ENCODE measurements around the gene PRKCE. TPM values are rescaled to one million over a fixed set of nuclear protein-coding genes. Genes with fewer than 3 reads are reported as not detected.

Gene PRKCE
- polyA plus RNA-seq, 3 donors, result 1.3 to 7.7 (median 2.3) TPM

DNA sequence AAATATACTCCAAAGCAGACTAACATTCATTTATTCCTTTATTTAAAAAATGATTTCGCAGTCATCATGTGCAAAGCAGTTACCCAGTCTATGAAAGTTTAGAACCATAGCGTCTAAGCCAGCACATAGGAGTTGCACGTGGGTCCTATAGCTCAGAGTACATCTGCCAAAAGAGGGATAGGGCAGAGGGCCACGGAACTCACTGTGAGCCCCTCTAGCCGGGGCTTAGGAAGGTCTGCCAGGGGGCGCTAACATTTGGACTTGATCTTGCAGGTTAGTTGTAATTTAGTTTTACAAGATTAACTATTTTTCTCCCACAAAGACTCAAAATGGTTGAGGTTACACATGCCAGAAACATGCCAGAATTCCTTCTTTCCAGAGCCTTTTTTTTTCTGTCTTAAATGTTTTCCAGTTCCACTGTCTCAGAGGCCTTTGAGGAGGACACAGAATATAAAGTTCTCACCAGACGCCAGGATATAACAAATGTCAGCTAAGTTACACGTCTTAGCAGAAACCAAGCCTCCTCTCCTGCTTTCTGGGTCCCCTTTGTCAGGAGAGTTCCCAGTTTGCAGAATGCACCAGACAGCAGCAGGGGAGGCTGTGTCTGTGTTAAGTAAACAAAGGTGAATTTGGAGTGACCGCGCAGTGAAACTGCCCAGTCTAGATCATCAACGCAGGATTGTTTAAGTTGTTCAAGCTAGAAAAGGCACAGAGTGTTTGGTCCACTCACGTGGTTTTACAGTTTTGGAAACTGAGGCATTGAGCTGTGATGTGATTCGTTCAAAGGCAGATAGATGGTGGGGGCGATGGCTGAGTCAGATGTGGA is 292.0 kb downstream of the PRKCE start:
- intact Hi-C loops (cut with micrococcal nuclease), result no loop called here
- H4K20me1 ChIP-seq (ENCODE audit: insufficient read depth, low read length), result peaks cover 10% of the 10 kb centered on the region
- Mint-ChIP-seq H3K27ac (peak overlapping the region in 1 of 7 donors; percentile 68), H3K9me3 (peaks cover 0 to 4% (median 0%) of the 10 kb centered on the region in 7 donors), H3K36me3 (peaks cover 10 to 13% of the 10 kb centered on the region in 2 donors), H3K4me1 (peaks cover 7% of the 10 kb centered on the region), H3K27me3 (ENCODE audit: low read depth in 3 of 3) (peaks cover 0 to 2% (median 0%) of the 10 kb centered on the region in 3 donors), H3K4me3 (no peak overlapping the region)
- no peaks in the 10 kb centered on the region for H3K27me3 ChIP-seq (ENCODE audit: control insufficient read depth in 2 of 2, insufficient read depth in 2 of 2, low read length in 2 of 2)
- H3K4me2 ChIP-seq (replicated peaks; ENCODE audit: extremely low read depth, low read length, poor library complexity, severe bottlenecking), result no peak overlapping the region
- no peaks in the 10 kb centered on the region for H3K79me2 ChIP-seq (ENCODE audit: insufficient read depth, low read length)
- DNase-seq, result no peak
- no peak overlapping the region for H3K9ac ChIP-seq (ENCODE audit: insufficient read depth, low read length, poor library complexity, severe bottlenecking)
- no peak overlapping the region for H3K4me3 ChIP-seq (replicated peaks in 1 of 3; ENCODE audit: low read depth in 2 of 3, low read length in 3 of 3)
- TF ChIP-seq, protein P1, sequence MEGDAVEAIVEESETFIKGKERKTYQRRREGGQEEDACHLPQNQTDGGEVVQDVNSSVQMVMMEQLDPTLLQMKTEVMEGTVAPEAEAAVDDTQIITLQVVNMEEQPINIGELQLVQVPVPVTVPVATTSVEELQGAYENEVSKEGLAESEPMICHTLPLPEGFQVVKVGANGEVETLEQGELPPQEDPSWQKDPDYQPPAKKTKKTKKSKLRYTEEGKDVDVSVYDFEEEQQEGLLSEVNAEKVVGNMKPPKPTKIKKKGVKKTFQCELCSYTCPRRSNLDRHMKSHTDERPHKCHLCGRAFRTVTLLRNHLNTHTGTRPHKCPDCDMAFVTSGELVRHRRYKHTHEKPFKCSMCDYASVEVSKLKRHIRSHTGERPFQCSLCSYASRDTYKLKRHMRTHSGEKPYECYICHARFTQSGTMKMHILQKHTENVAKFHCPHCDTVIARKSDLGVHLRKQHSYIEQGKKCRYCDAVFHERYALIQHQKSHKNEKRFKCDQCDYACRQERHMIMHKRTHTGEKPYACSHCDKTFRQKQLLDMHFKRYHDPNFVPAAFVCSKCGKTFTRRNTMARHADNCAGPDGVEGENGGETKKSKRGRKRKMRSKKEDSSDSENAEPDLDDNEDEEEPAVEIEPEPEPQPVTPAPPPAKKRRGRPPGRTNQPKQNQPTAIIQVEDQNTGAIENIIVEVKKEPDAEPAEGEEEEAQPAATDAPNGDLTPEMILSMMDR (IDR thresholded peaks at IDR 0.05), result no peak
- no peaks in the 10 kb centered on the region for H3K4me1 ChIP-seq (ENCODE audit: control insufficient read depth in 1 of 2, insufficient read depth in 2 of 2, low read length in 2 of 2)
- H3K36me3 ChIP-seq (replicated peaks in 1 of 2; ENCODE audit: control insufficient read depth in 1 of 2, insufficient read depth in 2 of 2, low read length in 2 of 2), result no peaks in the 10 kb centered on the region
- WGBS (ENCODE audit: insufficient coverage), result 99% methylated on average over 10 of the region's 14 CpGs
- H3K27ac ChIP-seq (ENCODE audit: low read depth in 1 of 2, low read length in 2 of 2), result no peak overlapping the region
- H2AFZ ChIP-seq (ENCODE audit: insufficient read depth, low read depth, low read length, poor library complexity, severe bottlenecking), result no peak overlapping the region
- no peaks in the 10 kb centered on the region for H3K9me3 ChIP-seq (replicated peaks in 1 of 2; ENCODE audit: control insufficient read depth in 1 of 2, insufficient read depth in 1 of 2, low read length in 2 of 2)

GRCh38 chr2:45944074-45944473 is 292.6 kb downstream of the PRKCE start:
- no peak overlapping the region for H3K4me2 ChIP-seq (replicated peaks; ENCODE audit: extremely low read depth, low read length, poor library complexity, severe bottlenecking)
- H3K79me2 ChIP-seq (ENCODE audit: insufficient read depth, low read length), result no peaks in the 10 kb centered on the region

More at GRCh38 chr2:45944074-45944473, 292.6 kb downstream of the PRKCE start:
- Histone ChIP-seq H3K4me3 (replicated peaks in 1 of 3; ENCODE audit: low read depth in 2 of 3, low read length in 3 of 3) (no peak overlapping the region), H3K27ac (ENCODE audit: low read depth in 1 of 2, low read length in 2 of 2) (no peak overlapping the region), H4K20me1 (ENCODE audit: insufficient read depth, low read length) (peaks cover 10% of the 10 kb centered on the region), H2AFZ (ENCODE audit: insufficient read depth, low read depth, low read length, poor library complexity, severe bottlenecking) (no peak overlapping the region), H3K9ac (ENCODE audit: insufficient read depth, low read length, poor library complexity, severe bottlenecking) (no peak overlapping the region), H3K4me1 (ENCODE audit: control insufficient read depth in 1 of 2, insufficient read depth in 2 of 2, low read length in 2 of 2) (no peaks in the 10 kb centered on the region), H3K36me3 (replicated peaks in 1 of 2; ENCODE audit: control insufficient read depth in 1 of 2, insufficient read depth in 2 of 2, low read length in 2 of 2) (no peaks in the 10 kb centered on the region), H3K27me3 (ENCODE audit: control insufficient read depth in 2 of 2, insufficient read depth in 2 of 2, low read length in 2 of 2) (no peaks in the 10 kb centered on the region), H3K9me3 (replicated peaks in 1 of 2; ENCODE audit: control insufficient read depth in 1 of 2, insufficient read depth in 1 of 2, low read length in 2 of 2) (no peaks in the 10 kb centered on the region)
- intact Hi-C loops (cut with micrococcal nuclease), result no loop called here
- Mint-ChIP-seq H3K36me3 (peaks cover 10 to 13% of the 10 kb centered on the region in 2 donors), H3K4me3 (no peak overlapping the region), H3K27ac (no peak overlapping the region), H3K9me3 (peaks cover 0 to 4% (median 0%) of the 10 kb centered on the region in 7 donors), H3K4me1 (peaks cover 7% of the 10 kb centered on the region), H3K27me3 (ENCODE audit: low read depth in 3 of 3) (peaks cover 0 to 2% (median 0%) of the 10 kb centered on the region in 3 donors)
- TF ChIP-seq, protein P1 (IDR thresholded peaks at IDR 0.05), result no peak
- 95% methylated on average over 2 of the region's 6 CpGs for WGBS (ENCODE audit: insufficient coverage)
- no peak for DNase-seq
